ENCODE results near the gene ASZ1.

The ASZ1 gene

DNA sequence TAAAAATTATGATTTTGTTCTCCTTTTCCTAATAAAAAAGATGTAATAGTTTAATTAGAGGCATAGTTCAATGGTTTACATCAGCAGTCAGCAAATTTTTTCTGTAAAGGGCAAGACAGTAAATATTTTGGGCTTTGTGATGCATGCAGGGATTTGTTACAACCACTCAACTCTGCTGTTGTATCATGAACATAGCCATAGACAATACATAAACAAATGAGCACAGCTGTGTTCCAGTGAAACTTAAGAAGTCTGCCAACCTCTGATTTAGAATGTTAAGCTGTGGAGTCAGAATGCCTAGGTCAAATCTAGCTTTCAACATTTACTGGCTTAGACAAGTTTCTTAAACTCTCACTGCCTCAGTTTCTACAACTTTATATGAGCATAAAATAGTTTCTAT, 31.6 kb downstream of the ASZ1 start:
- Histone ChIP-seq H2BK5ac (ENCODE audit: low read depth, low read length, poor library complexity, severe bottlenecking) (no peak overlapping the region), H3K9me3 (ENCODE audit: control insufficient read depth, low read length) (no peaks in the 10 kb centered on the region), H3K14ac (ENCODE audit: low read length in 2 of 2) (no peak overlapping the region), H2BK12ac (ENCODE audit: low read length in 2 of 2) (no peak overlapping the region), H3K4me1 (ENCODE audit: control insufficient read depth, insufficient read depth, low read depth, low read length) (peaks cover 1% of the 10 kb centered on the region), H3K79me1 (replicated peaks; ENCODE audit: low read length, poor library complexity, severe bottlenecking) (no peaks in the 10 kb centered on the region), H3K4me2 (ENCODE audit: low read length, poor library complexity, severe bottlenecking) (no peak overlapping the region), H4K8ac (ENCODE audit: low read length) (no peak overlapping the region), H3K4ac (ENCODE audit: low read depth in 1 of 2, low read length in 2 of 2) (no peak overlapping the region), H2BK15ac (ENCODE audit: low read depth, poor library complexity, severe bottlenecking) (no peak overlapping the region), H3K36me3 (ENCODE audit: control insufficient read depth in 1 of 2, insufficient read depth in 2 of 2, low read depth in 1 of 2, low read length in 2 of 2) (no peaks in the 10 kb centered on the region), H3K27ac (ENCODE audit: low read length, poor library complexity, severe bottlenecking) (no peak overlapping the region), H3K27me3 (ENCODE audit: control insufficient read depth in 1 of 2, insufficient read depth in 1 of 2, low read length in 2 of 2) (no peaks in the 10 kb centered on the region), H3K18ac (ENCODE audit: low read depth in 1 of 2, low read length in 2 of 2) (no peak overlapping the region), H3K4me3 (ENCODE audit: insufficient read depth in 1 of 2, low read depth in 1 of 2, low read length in 2 of 2) (no peak overlapping the region), H2AFZ (ENCODE audit: low read depth, low read length) (no peak overlapping the region), H3K9ac (ENCODE audit: low read length) (no peak overlapping the region), H4K91ac (ENCODE audit: low read length) (no peak overlapping the region), H2BK120ac (ENCODE audit: low read depth, low read length) (no peak overlapping the region), H3K23ac (ENCODE audit: low read length in 2 of 2) (no peak overlapping the region), H2AK5ac (ENCODE audit: low read length, severe bottlenecking) (no peak overlapping the region)
- no peak for DNase-seq

- Histone ChIP-seq H2BK12ac (ENCODE audit: low read length in 2 of 2) (no peak overlapping the region), H3K9me3 (ENCODE audit: control insufficient read depth, low read length) (peaks cover 9% of the 10 kb centered on the region), H3K9ac (ENCODE audit: low read length) (no peak overlapping the region), H2BK5ac (ENCODE audit: low read depth, low read length, poor library complexity, severe bottlenecking) (no peak overlapping the region), H3K4me1 (ENCODE audit: control insufficient read depth, insufficient read depth, low read depth, low read length) (peaks cover 1% of the 10 kb centered on the region), H3K4me3 (ENCODE audit: insufficient read depth in 1 of 2, low read depth in 1 of 2, low read length in 2 of 2) (no peak overlapping the region), H2AK5ac (ENCODE audit: low read length, severe bottlenecking) (no peak overlapping the region), H3K36me3 (ENCODE audit: control insufficient read depth in 1 of 2, insufficient read depth in 2 of 2, low read depth in 1 of 2, low read length in 2 of 2) (no peaks in the 10 kb centered on the region), H4K91ac (ENCODE audit: low read length) (no peak overlapping the region), H3K4me2 (ENCODE audit: low read length, poor library complexity, severe bottlenecking) (no peak overlapping the region), H3K4ac (ENCODE audit: low read depth in 1 of 2, low read length in 2 of 2) (no peak overlapping the region), H3K27ac (ENCODE audit: low read length, poor library complexity, severe bottlenecking) (no peak overlapping the region), H3K23ac (ENCODE audit: low read length in 2 of 2) (no peak overlapping the region), H3K14ac (ENCODE audit: low read length in 2 of 2) (no peak overlapping the region), H3K27me3 (ENCODE audit: control insufficient read depth in 1 of 2, insufficient read depth in 1 of 2, low read length in 2 of 2) (no peaks in the 10 kb centered on the region), H2BK15ac (ENCODE audit: low read depth, poor library complexity, severe bottlenecking) (no peak overlapping the region), H2BK120ac (ENCODE audit: low read depth, low read length) (no peak overlapping the region), H2AFZ (ENCODE audit: low read depth, low read length) (no peak overlapping the region), H3K79me1 (replicated peaks; ENCODE audit: low read length, poor library complexity, severe bottlenecking) (no peaks in the 10 kb centered on the region), H4K8ac (ENCODE audit: low read length) (no peak overlapping the region), H3K18ac (ENCODE audit: low read depth in 1 of 2, low read length in 2 of 2) (no peak overlapping the region)
- no peak for DNase-seq
- 79% methylated on average over 1 of the region's 1 CpG for WGBS
These were observed 33.5 kb downstream of the ASZ1 start for GRCh38 chr7:117393781-117394180.

DNA sequence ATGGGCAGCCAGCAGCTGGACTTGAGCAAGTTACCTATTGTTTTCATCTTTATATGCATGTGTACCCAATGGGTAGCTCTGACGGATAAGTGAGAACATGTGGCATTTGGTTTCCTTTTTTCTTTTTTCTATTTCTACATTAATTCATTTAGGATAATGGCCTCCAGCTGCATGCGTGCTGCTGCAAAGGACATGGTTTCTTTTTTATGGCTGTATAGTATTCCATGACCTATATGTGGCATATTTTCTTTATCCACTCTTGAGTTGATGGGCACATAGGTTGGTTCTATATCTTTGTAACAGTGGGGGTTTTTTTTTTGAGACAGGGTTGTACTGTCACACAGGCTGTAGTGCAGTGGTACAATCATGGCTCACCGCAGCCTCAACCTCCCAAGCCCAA, 37.4 kb downstream of the ASZ1 start:
- Histone ChIP-seq H3K4me3 (ENCODE audit: insufficient read depth in 1 of 2, low read depth in 1 of 2, low read length in 2 of 2) (no peak overlapping the region), H3K27ac (ENCODE audit: low read length, poor library complexity, severe bottlenecking) (no peak overlapping the region), H3K14ac (ENCODE audit: low read length in 2 of 2) (no peak overlapping the region), H3K36me3 (ENCODE audit: control insufficient read depth in 1 of 2, insufficient read depth in 2 of 2, low read depth in 1 of 2, low read length in 2 of 2) (no peaks in the 10 kb centered on the region), H3K4me2 (ENCODE audit: low read length, poor library complexity, severe bottlenecking) (no peak overlapping the region), H4K8ac (ENCODE audit: low read length) (no peak overlapping the region), H3K4ac (ENCODE audit: low read depth in 1 of 2, low read length in 2 of 2) (no peak overlapping the region), H3K23ac (ENCODE audit: low read length in 2 of 2) (no peak overlapping the region), H3K18ac (ENCODE audit: low read depth in 1 of 2, low read length in 2 of 2) (no peak overlapping the region), H3K4me1 (ENCODE audit: control insufficient read depth, insufficient read depth, low read depth, low read length) (peaks cover 1% of the 10 kb centered on the region), H2AK5ac (ENCODE audit: low read length, severe bottlenecking) (no peak overlapping the region), H2BK120ac (ENCODE audit: low read depth, low read length) (no peak overlapping the region), H2BK5ac (ENCODE audit: low read depth, low read length, poor library complexity, severe bottlenecking) (no peak overlapping the region), H3K9me3 (ENCODE audit: control insufficient read depth, low read length) (peaks cover 12% of the 10 kb centered on the region), H4K91ac (ENCODE audit: low read length) (no peak overlapping the region), H2BK15ac (ENCODE audit: low read depth, poor library complexity, severe bottlenecking) (no peak overlapping the region), H3K9ac (ENCODE audit: low read length) (no peak overlapping the region), H3K27me3 (ENCODE audit: control insufficient read depth in 1 of 2, insufficient read depth in 1 of 2, low read length in 2 of 2) (no peaks in the 10 kb centered on the region), H2BK12ac (ENCODE audit: low read length in 2 of 2) (no peak overlapping the region), H3K79me1 (replicated peaks; ENCODE audit: low read length, poor library complexity, severe bottlenecking) (no peaks in the 10 kb centered on the region), H2AFZ (ENCODE audit: low read depth, low read length) (no peak overlapping the region)
- no peak for DNase-seq
- no CpG with 5 or more reads among the region's 3 CpGs for WGBS

- no peak for DNase-seq
- H2BK12ac ChIP-seq (ENCODE audit: low read length in 2 of 2) = no peak overlapping the region
- no peak overlapping the region for H3K23ac ChIP-seq (ENCODE audit: low read length in 2 of 2)
- no peak overlapping the region for H4K91ac ChIP-seq (ENCODE audit: low read length)
- no peak overlapping the region for H2BK120ac ChIP-seq (ENCODE audit: low read depth, low read length)
- H3K36me3 ChIP-seq (ENCODE audit: control insufficient read depth in 1 of 2, insufficient read depth in 2 of 2, low read depth in 1 of 2, low read length in 2 of 2) = no peaks in the 10 kb centered on the region
- H3K9me3 ChIP-seq (ENCODE audit: control insufficient read depth, low read length) = peaks cover 12% of the 10 kb centered on the region
- no peak overlapping the region for H2AFZ ChIP-seq (ENCODE audit: low read depth, low read length)
- no peaks in the 10 kb centered on the region for H3K27me3 ChIP-seq (ENCODE audit: control insufficient read depth in 1 of 2, insufficient read depth in 1 of 2, low read length in 2 of 2)
- no peak overlapping the region for H2BK5ac ChIP-seq (ENCODE audit: low read depth, low read length, poor library complexity, severe bottlenecking)
- no peak overlapping the region for H2AK5ac ChIP-seq (ENCODE audit: low read length, severe bottlenecking)
- H3K18ac ChIP-seq (ENCODE audit: low read depth in 1 of 2, low read length in 2 of 2) = no peak overlapping the region
- WGBS = no CpG with 5 or more reads among the region's 1 CpG
- H3K4me3 ChIP-seq (ENCODE audit: insufficient read depth in 1 of 2, low read depth in 1 of 2, low read length in 2 of 2) = no peak overlapping the region
- H3K79me1 ChIP-seq (replicated peaks; ENCODE audit: low read length, poor library complexity, severe bottlenecking) = no peaks in the 10 kb centered on the region
- H2BK15ac ChIP-seq (ENCODE audit: low read depth, poor library complexity, severe bottlenecking) = no peak overlapping the region
- no peak overlapping the region for H3K4ac ChIP-seq (ENCODE audit: low read depth in 1 of 2, low read length in 2 of 2)
- no peak overlapping the region for H4K8ac ChIP-seq (ENCODE audit: low read length)
- no peak overlapping the region for H3K14ac ChIP-seq (ENCODE audit: low read length in 2 of 2)
- no peaks in the 10 kb centered on the region for H3K4me1 ChIP-seq (ENCODE audit: control insufficient read depth, insufficient read depth, low read depth, low read length)
- H3K9ac ChIP-seq (ENCODE audit: low read length) = peak overlapping the region; percentile 20
- no peak overlapping the region for H3K27ac ChIP-seq (ENCODE audit: low read length, poor library complexity, severe bottlenecking)
- no peak overlapping the region for H3K4me2 ChIP-seq (ENCODE audit: low read length, poor library complexity, severe bottlenecking)
These were observed 41.1 kb downstream of the ASZ1 start for GRCh38 chr7:117386110-117386706.

All from mesenchymal stem cell (in vitro differentiated cells and primary cell).